Caco-2 (cell line): ENCODE measurements around the gene C1RL. TPM values are rescaled to one million over a fixed set of nuclear protein-coding genes. Genes with fewer than 3 reads are reported as not detected.

Experiments
- BruUV-seq: library from RNA; stranded (reverse); fragments of 400-500 nt; replicated peaks from 2 replicates; lab custom pipeline; 2021; lab: Mats Ljungman, UMichigan
- CTCF ChIA-PET: fragments of 300-600 bp; sonication (Branson Sonifier 250); formaldehyde crosslinking; loops from one replicate; lab custom pipeline; 2022; ENCODE audit warnings: antibody characterized with exemption; lab: Charles Lee
- POLR2A ChIA-PET: fragments of 300-600 bp; sonication (Branson Sonifier 250); formaldehyde crosslinking; loops from one replicate; lab custom pipeline; 2022; ENCODE audit warnings: antibody characterized with exemption; lab: Charles Lee
- DNase-seq, 2 experiments: peaks; one replicate each; pipeline versions ENCODE4 v3.0.0 to v3.0.0-alpha.2; 2020 to 2022
- H3K27me3 ChIP-seq: replicated peaks from 2 replicates; pipeline ENCODE4 v1.6.0; 2011; ENCODE audit warnings: low read length; ENCODE audit not compliant: control insufficient read depth, insufficient read depth
- H3K36me3 ChIP-seq: 2 replicates; pipeline ENCODE4 v1.5.1; 2011; ENCODE audit warnings: low read length; ENCODE audit not compliant: control insufficient read depth, insufficient read depth
- H3K4me1 ChIP-seq: fragments of 250-450 bp; sonication (Bioruptor Pico); 2 replicates; pipeline ENCODE4 v1.5.1; 2020; ENCODE audit warnings: mild to moderate bottlenecking
- H3K4me3 ChIP-seq: 2 replicates; pipeline ENCODE4 v1.5.1; 2011; ENCODE audit warnings: low read depth, mild to moderate bottlenecking, control low read depth, low read length
- H3K9me3 ChIP-seq: fragments of 250-450 bp; sonication (Bioruptor Pico); 2 replicates; pipeline ENCODE4 v1.5.1; 2020; ENCODE audit warnings: mild to moderate bottlenecking, moderate library complexity
- H3K27ac Mint-ChIP-seq: one replicate; pipeline ENCODE4 v1.8.0; 2022; ENCODE audit warnings: mixed read lengths; ENCODE audit not compliant: unreplicated experiment
- H3K27me3 Mint-ChIP-seq: one replicate; pipeline ENCODE4 v1.8.0; 2022; ENCODE audit warnings: mixed read lengths; ENCODE audit not compliant: insufficient read depth, unreplicated experiment
- H3K36me3 Mint-ChIP-seq: one replicate; pipeline ENCODE4 v1.8.0; 2022; ENCODE audit warnings: mild to moderate bottlenecking, mixed read lengths; ENCODE audit not compliant: insufficient read depth, unreplicated experiment
- H3K4me1 Mint-ChIP-seq: one replicate; pipeline ENCODE4 v1.8.0; 2022; ENCODE audit warnings: low read depth, mixed read lengths; ENCODE audit not compliant: unreplicated experiment
- H3K4me3 Mint-ChIP-seq: one replicate; pipeline ENCODE4 v1.8.0; 2022; ENCODE audit warnings: mild to moderate bottlenecking, moderate library complexity, mixed read lengths; ENCODE audit not compliant: unreplicated experiment
- H3K9me3 Mint-ChIP-seq: one replicate; pipeline ENCODE4 v1.8.0; 2022; ENCODE audit warnings: mixed read lengths; ENCODE audit not compliant: unreplicated experiment
- CTCF ChIP-seq, 2 experiments: fragments of 200-600 bp in 1 of 2; IDR thresholded peaks; 1 replicate in 1 of 2; 2 replicates in 1 of 2; pipeline versions ENCODE4 v1.5.1 to v1.8.0; 2011 to 2022; ENCODE audit warnings: antibody characterized with exemption in 1 of 2, control low read depth in 1 of 2, inconsistent platforms in 1 of 2, low read depth in 1 of 2, low read length in 1 of 2, mild to moderate bottlenecking in 1 of 2, moderate library complexity in 1 of 2; ENCODE audit not compliant: insufficient read depth in 1 of 2, severe bottlenecking in 1 of 2, unreplicated experiment in 1 of 2
- intact Hi-C: fragments of 100-400 bp; cut with micrococcal nuclease; formaldehyde crosslinking; loops from one replicate; pipeline ENCODE4 v1.10.0; 2022; ENCODE audit not compliant: unreplicated experiment
- total RNA-seq: library from RNA; stranded (reverse); gene quantifications from 2 replicates; pipeline ENCODE4 v1.2.3, GENCODE V29; 2022

The C1RL gene
- total RNA-seq, 1 experiment from 2014 or later, result 40.2 TPM

- intact Hi-C loops, result no loop called here
- peaks cover 5% of the 10 kb centered on the region for H3K4me1 Mint-ChIP-seq
- no peaks in the 10 kb centered on the region for H3K27me3 ChIP-seq
- no peak for DNase-seq
- no peaks in the 10 kb centered on the region for H3K9me3 ChIP-seq
- no peaks in the 10 kb centered on the region for H3K36me3 Mint-ChIP-seq
- no peak overlapping the region for H3K4me3 Mint-ChIP-seq
- no peaks in the 10 kb centered on the region for H3K27me3 Mint-ChIP-seq
- peaks cover 19% of the 10 kb centered on the region for H3K4me1 ChIP-seq
- no peaks in the 10 kb centered on the region for H3K36me3 ChIP-seq
- H3K4me3 ChIP-seq, result no peak overlapping the region
- ChIA-PET CTCF (interaction anchor here (1.2 kb wide), 1 partner anchor 33 kb away, joined by 3 read pairs; no protein-coding TSS in a partner anchor), POLR2A (no interaction called here)
- no TSS peak for BruUV-seq
- no peak for TF ChIP-seq CTCF (IDR thresholded peaks at IDR 0.05; ENCODE audit: insufficient read depth in 1 of 2, low read depth in 1 of 2, low read length in 1 of 2, severe bottlenecking in 1 of 2, unreplicated experiment in 1 of 2)
- H3K27ac Mint-ChIP-seq, result no peak overlapping the region
- H3K9me3 Mint-ChIP-seq, result no peaks in the 10 kb centered on the region
These were observed 32.5 kb downstream of the C1RL start for GRCh38 chr12:7076493-7076892.

- Mint-ChIP-seq H3K4me3 (no peak overlapping the region), H3K9me3 (no peaks in the 10 kb centered on the region), H3K27me3 (no peaks in the 10 kb centered on the region), H3K4me1 (peaks cover 5% of the 10 kb centered on the region), H3K36me3 (no peaks in the 10 kb centered on the region), H3K27ac (no peak overlapping the region)
- H3K4me1 ChIP-seq, result peaks cover 18% of the 10 kb centered on the region
- no peak for TF ChIP-seq CTCF (IDR thresholded peaks at IDR 0.05; ENCODE audit: insufficient read depth in 1 of 2, low read depth in 1 of 2, low read length in 1 of 2, severe bottlenecking in 1 of 2, unreplicated experiment in 1 of 2)
- DNase-seq, result no peak
- no peaks in the 10 kb centered on the region for H3K36me3 ChIP-seq
- intact Hi-C loops, result no loop called here
- no peak overlapping the region for H3K4me3 ChIP-seq
- POLR2A ChIA-PET, result no interaction called here
- H3K27me3 ChIP-seq, result no peaks in the 10 kb centered on the region
- CTCF ChIA-PET, result interaction anchor here (1.2 kb wide), 1 partner anchor 34 kb away, joined by 3 read pairs; no protein-coding TSS in a partner anchor
- no TSS peak for BruUV-seq
- H3K9me3 ChIP-seq, result no peaks in the 10 kb centered on the region
These were observed 33.1 kb downstream of the C1RL start for GRCh38 chr12:7075939-7076338.

GRCh38 chr12:7075518-7075917 is 33.5 kb downstream of the C1RL start:
- ChIA-PET CTCF (no interaction called here), POLR2A (no interaction called here)
- H3K4me1 Mint-ChIP-seq, result peaks cover 5% of the 10 kb centered on the region
- no peak overlapping the region for H3K27ac Mint-ChIP-seq
- intact Hi-C loops, result no loop called here
- no peaks in the 10 kb centered on the region for H3K9me3 ChIP-seq
- no peaks in the 10 kb centered on the region for H3K36me3 Mint-ChIP-seq
- no peaks in the 10 kb centered on the region for H3K9me3 Mint-ChIP-seq
- no peak overlapping the region for H3K4me3 ChIP-seq
- H3K36me3 ChIP-seq, result no peaks in the 10 kb centered on the region
- peaks cover 18% of the 10 kb centered on the region for H3K4me1 ChIP-seq
- no peaks in the 10 kb centered on the region for H3K27me3 ChIP-seq
- no TSS peak for BruUV-seq
- H3K4me3 Mint-ChIP-seq, result no peak overlapping the region
- H3K27me3 Mint-ChIP-seq, result no peaks in the 10 kb centered on the region
- DNase-seq, result no peak
- TF ChIP-seq CTCF (IDR thresholded peaks at IDR 0.05; ENCODE audit: insufficient read depth in 1 of 2, low read depth in 1 of 2, low read length in 1 of 2, severe bottlenecking in 1 of 2, unreplicated experiment in 1 of 2), result no peak
